ENCODE measurements around the gene SEPTIN10. TPM values are rescaled to one million over a fixed set of nuclear protein-coding genes. Genes with fewer than 3 reads are reported as not detected.

SEPTIN10 gene
- polyA plus RNA-seq (2012; ENCODE audit: missing spikeins), result 10.0 TPM

GRCh38 chr2:109613922-109614714, at the start of gene SEPTIN10, which contains the start of gene SOWAHC:
Gene SEPTIN10, minus strand, starts transcription at chr2:109613966. Its CDS starts 139 bp downstream, at chr2:109613827.
Gene SOWAHC, plus strand, starts transcription at chr2:109614364. Its CDS starts 126 bp downstream, at chr2:109614490.
- peak; percentile 92 for FAIRE-seq
- TF ChIP-seq POLR2AphosphoS5 (IDR thresholded peaks at IDR 0.05; ENCODE audit: low read depth, low read length), result no peak
- no peak for TF ChIP-seq POLR2A (IDR thresholded peaks at IDR 0.05; ENCODE audit: low read depth, low read length)
- no peak for TF ChIP-seq TAF1 (IDR thresholded peaks at IDR 0.05; ENCODE audit: borderline replicate concordance, low read depth, low read length)

GRCh38 chr2:109662889-109663288, 49.1 kb upstream of the SEPTIN10 start:
- no peak for FAIRE-seq
- TF ChIP-seq TAF1 (IDR thresholded peaks at IDR 0.05; ENCODE audit: borderline replicate concordance, low read depth, low read length) (no peak), POLR2A (IDR thresholded peaks at IDR 0.05; ENCODE audit: low read depth, low read length) (no peak), POLR2AphosphoS5 (IDR thresholded peaks at IDR 0.05; ENCODE audit: low read depth, low read length) (no peak)
- no peak for DNase-seq (ENCODE audit: insufficient read length)

More at GRCh38 chr2:109613922-109614714, at the start of gene SEPTIN10, which contains the start of gene SOWAHC:
- DNase-seq (ENCODE audit: insufficient read length), result peak; percentile 63

GRCh38 chr2:109660046-109660860, 46.5 kb upstream of the SEPTIN10 start:
- DNase-seq (ENCODE audit: insufficient read length) (no peak), FAIRE-seq (no peak)
- TF ChIP-seq TAF1 (IDR thresholded peaks at IDR 0.05; ENCODE audit: borderline replicate concordance, low read depth, low read length) (no peak), POLR2AphosphoS5 (IDR thresholded peaks at IDR 0.05; ENCODE audit: low read depth, low read length) (no peak), POLR2A (IDR thresholded peaks at IDR 0.05; ENCODE audit: low read depth, low read length) (no peak)

GRCh38 chr2:109659396-109660045, 45.8 kb upstream of the SEPTIN10 start:
- no peak for DNase-seq (ENCODE audit: insufficient read length)
- no peak for FAIRE-seq
- TF ChIP-seq POLR2A (IDR thresholded peaks at IDR 0.05; ENCODE audit: low read depth, low read length) (no peak), TAF1 (IDR thresholded peaks at IDR 0.05; ENCODE audit: borderline replicate concordance, low read depth, low read length) (no peak), POLR2AphosphoS5 (IDR thresholded peaks at IDR 0.05; ENCODE audit: low read depth, low read length) (no peak)

GRCh38 chr2:109655287-109655686, 41.5 kb upstream of the SEPTIN10 start:
- TF ChIP-seq TAF1 (IDR thresholded peaks at IDR 0.05; ENCODE audit: borderline replicate concordance, low read depth, low read length) (no peak), POLR2A (IDR thresholded peaks at IDR 0.05; ENCODE audit: low read depth, low read length) (no peak)
- no peak for FAIRE-seq
- no peak for DNase-seq (ENCODE audit: insufficient read length)

GRCh38 chr2:109654326-109655050, 40.7 kb upstream of the SEPTIN10 start:
- TF ChIP-seq POLR2A (IDR thresholded peaks at IDR 0.05; ENCODE audit: low read depth, low read length) (no peak), POLR2AphosphoS5 (IDR thresholded peaks at IDR 0.05; ENCODE audit: low read depth, low read length) (no peak), TAF1 (IDR thresholded peaks at IDR 0.05; ENCODE audit: borderline replicate concordance, low read depth, low read length) (no peak)
- no peak for DNase-seq (ENCODE audit: insufficient read length)
- no peak for FAIRE-seq

GRCh38 chr2:109649736-109650695, 36.2 kb upstream of the SEPTIN10 start:
- DNase-seq (ENCODE audit: insufficient read length), result no peak
- TF ChIP-seq TAF1 (IDR thresholded peaks at IDR 0.05; ENCODE audit: borderline replicate concordance, low read depth, low read length) (no peak), POLR2AphosphoS5 (IDR thresholded peaks at IDR 0.05; ENCODE audit: low read depth, low read length) (no peak), POLR2A (IDR thresholded peaks at IDR 0.05; ENCODE audit: low read depth, low read length) (no peak)
- FAIRE-seq, result no peak

GRCh38 chr2:109648041-109648527, 34.3 kb upstream of the SEPTIN10 start:
- TF ChIP-seq POLR2A (IDR thresholded peaks at IDR 0.05; ENCODE audit: low read depth, low read length), result no peak
- no peak for TF ChIP-seq POLR2AphosphoS5 (IDR thresholded peaks at IDR 0.05; ENCODE audit: low read depth, low read length)
- TF ChIP-seq TAF1 (IDR thresholded peaks at IDR 0.05; ENCODE audit: borderline replicate concordance, low read depth, low read length), result no peak
- DNase-seq (ENCODE audit: insufficient read length) (no peak), FAIRE-seq (no peak)

- TF ChIP-seq TAF1 (IDR thresholded peaks at IDR 0.05; ENCODE audit: borderline replicate concordance, low read depth, low read length) (no peak), POLR2A (IDR thresholded peaks at IDR 0.05; ENCODE audit: low read depth, low read length) (no peak), POLR2AphosphoS5 (IDR thresholded peaks at IDR 0.05; ENCODE audit: low read depth, low read length) (no peak)
These were observed 33.9 kb upstream of the SEPTIN10 start for GRCh38 chr2:109647636-109648035.

More at GRCh38 chr2:109647636-109648035, 33.9 kb upstream of the SEPTIN10 start:
- DNase-seq (ENCODE audit: insufficient read length) (no peak), FAIRE-seq (no peak)
